Measurements from ENCODE around the gene AJM1.

Gene AJM1

DNA sequence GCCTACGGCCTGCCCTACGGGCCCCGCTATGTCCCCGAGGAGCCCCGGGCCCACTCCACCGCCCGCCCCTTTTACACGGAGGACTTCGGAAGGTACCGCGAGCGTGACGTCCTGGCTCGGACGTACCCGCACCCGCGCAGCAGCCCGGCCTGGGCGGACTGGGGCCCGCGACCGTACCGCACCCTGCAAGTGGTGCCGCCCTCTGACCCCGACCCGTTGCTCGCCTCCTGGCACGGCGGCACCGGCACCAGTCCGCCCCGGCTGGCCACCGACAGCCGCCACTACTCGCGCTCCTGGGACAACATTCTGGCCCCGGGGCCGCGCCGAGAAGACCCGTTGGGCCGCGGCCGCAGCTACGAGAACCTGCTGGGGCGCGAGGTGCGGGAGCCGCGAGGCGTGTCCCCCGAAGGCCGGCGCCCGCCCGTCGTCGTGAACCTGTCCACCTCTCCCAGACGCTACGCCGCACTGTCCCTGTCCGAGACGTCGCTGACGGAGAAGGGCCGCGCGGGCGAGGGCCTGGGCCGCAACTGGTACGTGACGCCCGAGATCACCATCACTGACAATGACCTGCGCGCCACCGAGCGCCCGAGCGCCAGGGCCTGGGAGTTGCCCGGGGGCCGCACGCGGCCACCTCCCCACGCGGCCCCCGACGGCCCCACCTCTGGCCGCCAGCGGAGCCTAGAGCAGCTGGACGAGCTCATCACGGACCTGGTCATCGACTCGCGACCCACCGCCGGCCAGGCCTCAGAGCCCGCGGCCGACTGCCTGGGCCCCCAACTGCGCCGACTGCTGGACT, 3.4 kb downstream of the AJM1 start:
- DNase-seq: no peak

DNA sequence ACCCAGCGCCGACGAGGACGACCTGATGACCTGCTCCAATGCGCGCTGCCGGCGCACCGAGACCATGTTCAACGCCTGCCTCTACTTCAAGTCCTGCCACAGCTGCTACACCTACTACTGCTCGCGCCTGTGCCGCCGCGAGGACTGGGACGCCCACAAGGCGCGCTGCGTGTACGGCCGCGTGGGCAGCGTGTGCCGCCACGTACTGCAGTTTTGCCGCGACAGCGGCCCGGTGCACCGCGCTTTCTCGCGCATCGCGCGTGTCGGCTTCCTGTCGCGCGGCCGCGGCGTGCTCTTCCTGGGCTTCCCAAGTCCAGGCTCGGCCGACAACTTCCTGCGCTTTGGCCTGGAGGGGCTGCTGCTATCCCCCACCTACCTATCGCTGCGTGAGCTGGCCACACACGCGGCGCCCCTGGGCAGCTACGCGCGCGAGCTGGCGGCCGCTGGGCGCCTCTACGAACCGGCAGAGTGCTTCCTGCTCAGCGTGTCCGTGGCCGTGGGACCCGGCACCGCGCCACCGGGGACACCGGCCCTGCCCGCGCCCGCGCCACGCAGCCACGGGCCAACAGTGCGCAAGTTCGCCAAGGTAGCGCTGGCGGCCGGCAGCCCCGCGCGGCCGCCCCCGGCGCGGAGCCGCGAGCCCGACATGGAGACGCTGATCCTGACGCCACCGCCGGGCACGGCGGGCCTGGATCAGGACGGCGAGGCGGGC, 4.3 kb downstream of the AJM1 start:
- no peak for DNase-seq

DNA sequence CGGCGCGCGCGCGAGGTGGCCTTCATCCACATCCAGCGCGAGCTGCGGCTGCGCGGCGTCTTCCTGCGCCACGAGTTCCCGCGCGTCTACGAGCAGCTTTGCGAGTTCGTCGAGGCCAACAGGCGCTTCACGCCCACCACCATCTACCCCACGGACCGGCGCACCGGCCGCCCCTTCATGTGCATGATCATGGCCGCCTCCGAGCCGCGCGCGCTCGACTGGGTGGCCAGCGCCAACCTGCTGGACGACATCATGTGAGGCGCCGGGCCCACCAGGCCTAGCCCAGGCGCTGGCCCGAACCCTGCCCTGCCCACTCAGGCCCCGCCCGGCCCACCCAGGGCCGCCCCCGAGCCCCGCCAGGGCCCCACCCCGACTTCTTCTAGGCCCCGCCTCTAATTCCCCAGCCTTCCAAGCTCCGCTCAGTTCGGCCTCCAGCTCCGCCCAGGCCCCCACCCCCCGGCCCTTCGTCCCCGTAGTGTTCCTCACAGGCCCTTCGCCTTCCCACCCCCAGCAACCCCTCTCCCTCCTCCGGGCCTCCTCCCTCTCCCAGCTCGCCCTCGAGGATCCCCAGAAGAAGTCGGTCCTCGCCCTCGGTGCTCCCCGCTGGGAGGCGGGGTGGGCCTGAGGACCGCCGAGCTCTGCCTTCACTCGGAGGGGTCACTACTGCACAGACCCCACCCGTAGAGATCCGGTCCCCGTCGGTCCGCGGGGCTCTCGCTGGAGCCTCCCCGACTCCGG, 5.0 kb downstream of the AJM1 start:
- peak; percentile 88 for DNase-seq

DNA sequence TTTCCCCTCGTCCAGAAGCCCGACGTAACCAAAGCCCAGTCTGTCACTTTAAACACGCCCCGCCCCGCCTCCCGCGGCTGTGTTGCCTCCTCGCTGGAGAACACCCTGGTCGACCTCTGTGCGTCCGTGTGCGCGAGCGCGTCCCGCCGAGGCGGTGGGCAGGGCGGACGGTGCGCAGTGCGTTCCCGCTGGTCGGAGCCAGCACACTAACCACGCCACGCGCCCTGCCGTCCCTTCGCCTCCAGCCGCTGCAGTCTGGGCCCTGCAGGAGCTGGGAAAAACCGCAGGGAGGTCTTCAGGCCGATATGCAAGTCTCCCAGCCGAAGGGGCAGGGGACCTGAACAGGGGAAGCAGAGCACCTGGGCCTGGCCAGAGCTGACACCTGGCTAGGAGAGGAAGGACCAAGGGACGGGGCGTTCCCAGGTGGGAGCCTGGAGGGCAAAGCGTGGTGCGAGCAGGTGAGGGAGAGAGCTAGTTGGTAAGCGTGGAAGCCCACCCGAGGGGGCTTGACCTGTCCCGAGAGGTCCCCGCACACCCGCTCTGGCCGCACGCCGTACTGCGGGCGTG, 5.6 kb downstream of the AJM1 start:
- peak; percentile 94 for DNase-seq

DNA sequence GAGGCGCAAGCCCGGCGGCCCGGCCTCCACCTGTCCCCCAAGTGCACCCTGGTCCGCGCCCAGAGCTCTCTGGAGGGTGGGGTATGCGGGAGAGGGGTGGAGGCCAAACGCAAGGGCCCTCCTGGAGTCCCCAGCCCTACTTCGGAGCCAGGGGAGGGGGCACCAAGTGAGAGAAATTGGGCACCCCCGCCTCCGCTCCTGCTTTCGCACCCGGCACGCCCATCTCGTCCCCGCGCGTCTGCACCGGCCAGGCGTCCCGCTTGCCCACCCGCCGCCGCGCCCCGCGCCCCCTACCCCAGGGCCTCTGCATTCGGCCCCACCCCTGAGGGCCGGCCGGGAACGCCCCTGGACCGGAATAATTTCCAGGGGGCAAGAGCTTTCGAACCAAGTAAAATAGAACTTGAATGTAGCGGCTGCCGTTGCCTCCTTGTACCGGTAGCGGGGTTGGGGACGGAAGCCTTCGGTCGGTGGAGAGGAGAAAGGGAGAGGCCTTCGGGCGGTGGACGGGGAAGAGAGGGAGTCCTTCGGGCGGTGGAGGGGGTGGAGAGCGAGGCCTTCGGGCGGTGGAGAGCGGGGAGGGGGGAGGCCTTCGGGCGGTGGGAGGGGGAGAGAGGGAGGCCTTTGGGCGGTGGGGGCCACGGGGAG, 6.2 kb downstream of the AJM1 start:
- peak; percentile 84 for DNase-seq

DNA sequence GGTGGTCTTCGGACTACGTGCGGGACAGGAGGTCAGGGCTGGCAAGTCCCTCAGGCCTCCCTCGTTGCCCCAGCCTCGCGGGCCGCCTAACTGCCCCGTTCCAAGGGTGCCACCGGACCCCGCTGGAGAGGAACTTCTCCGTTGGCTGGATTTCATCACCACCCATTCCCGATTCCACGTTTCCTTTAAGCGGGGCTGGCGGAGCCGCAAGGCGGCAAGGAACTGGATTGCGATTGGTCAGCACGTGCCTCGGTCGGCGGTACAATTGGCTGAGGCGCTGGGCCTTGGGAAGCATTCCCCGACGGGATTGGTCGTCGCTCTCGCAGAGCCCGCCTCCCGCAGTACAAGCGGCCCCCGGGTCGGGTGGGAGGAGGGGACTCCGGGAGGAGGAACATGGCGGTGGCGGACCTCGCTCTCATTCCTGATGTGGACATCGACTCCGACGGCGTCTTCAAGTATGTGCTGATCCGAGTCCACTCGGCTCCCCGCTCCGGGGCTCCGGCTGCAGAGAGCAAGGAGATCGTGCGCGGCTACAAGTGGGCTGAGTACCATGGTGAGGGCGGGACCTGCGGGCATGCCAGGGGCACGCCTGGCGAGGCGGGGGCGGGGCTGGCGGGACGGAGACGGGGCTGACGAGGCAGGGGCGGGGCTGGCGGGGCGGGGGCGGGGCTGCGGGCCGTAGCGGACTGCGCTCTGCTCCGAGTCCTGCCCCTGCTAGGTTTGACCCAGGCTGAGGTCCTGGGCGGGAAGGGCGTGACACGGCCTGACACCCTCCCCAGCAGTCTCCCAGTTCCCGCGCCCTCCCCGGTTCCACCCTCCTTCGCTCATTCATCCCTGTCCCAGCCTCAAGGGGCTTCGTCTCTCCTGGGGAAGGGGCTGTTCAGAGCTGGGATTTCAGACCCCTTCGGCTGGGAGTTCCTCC, 7.0 kb downstream of the AJM1 start, which contains the start of gene PHPT1:
TSS of gene PHPT1 (plus strand) at position 372 of the 922 bp plus-strand sequence. CDS start at position 394, 22 bp downstream.
- peak; percentile 99 for DNase-seq

DNA sequence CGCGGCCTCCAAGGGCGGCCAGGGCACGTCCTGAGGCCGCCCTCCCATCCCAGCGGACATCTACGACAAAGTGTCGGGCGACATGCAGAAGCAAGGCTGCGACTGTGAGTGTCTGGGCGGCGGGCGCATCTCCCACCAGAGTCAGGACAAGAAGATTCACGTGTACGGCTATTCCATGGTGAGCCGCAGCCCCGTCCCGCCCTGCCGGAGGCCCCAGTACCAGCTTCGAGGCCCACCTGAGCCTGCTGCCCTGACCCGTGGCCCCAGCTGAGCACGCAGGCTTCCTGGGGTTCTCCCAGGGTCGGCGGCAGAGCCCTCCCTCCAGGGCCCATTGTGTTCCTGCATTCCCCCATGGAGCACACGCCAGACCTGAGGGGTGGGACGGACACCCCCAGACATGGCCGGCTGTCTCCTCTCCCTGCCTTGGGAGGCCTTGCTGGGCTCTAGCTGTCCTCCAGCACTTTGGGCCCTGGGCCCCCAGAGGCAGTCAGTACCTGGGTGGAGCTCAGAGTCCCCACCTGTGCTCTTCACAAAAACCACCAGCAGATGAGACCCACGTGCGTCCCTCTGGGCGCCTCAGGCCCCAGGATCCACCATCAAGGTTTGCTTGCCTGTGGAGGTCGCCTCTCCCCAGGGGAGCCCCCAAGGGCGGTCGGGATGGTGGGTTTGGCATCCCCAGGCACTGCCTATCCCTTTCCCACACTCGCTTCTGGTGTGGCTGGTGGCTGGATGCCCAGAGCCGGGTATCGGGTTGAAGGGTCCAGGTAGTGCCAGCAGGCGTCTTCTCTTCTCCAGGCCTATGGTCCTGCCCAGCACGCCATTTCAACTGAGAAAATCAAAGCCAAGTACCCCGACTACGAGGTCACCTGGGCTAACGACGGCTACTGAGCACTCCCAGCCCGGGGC, 7.9 kb downstream of the AJM1 start:
- no peak for DNase-seq

DNA sequence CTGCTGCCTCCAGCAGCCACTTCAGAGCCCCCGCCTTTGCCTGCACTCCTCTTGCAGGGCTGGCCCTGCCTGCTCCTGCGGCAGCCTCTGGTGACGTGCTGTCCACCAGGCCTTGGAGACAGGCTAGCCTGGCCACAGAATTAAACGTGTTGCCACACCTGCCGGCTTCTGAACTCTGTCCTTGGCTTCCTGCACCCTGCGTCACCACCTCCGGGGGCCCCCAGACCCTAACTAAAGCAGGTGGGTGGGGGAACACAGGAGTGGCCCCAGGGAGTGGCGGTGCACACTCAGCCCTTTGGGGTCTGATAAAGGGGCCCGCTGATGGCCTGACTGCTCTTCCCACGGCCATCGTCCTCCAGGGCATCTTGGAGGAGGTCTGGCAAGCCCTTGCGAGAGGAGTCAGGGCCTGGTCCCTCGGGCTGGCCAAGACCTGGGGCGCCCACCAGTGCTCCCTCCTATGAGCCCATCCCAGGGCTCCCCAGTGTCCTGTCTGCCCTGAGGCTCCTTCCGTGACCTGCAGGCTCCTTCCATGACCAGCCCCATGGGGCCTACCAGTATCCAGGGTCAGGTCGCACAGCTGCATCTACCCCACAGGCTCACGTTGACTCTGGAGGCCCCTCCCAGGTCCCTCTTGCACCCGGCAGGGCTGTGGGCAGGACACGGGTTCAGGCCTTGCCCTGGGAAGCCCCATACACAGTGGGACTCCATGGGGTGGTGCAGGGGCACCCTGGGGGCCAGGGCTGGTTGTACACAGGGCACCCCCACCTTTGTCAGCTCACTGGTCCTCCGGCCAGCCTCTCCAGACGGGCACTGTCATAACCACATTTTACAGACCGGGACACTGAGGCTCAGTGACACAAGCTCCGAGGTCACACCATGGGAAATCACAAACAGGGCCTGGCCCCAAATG, 8.8 kb downstream of the AJM1 start:
- no peak for DNase-seq

DNA sequence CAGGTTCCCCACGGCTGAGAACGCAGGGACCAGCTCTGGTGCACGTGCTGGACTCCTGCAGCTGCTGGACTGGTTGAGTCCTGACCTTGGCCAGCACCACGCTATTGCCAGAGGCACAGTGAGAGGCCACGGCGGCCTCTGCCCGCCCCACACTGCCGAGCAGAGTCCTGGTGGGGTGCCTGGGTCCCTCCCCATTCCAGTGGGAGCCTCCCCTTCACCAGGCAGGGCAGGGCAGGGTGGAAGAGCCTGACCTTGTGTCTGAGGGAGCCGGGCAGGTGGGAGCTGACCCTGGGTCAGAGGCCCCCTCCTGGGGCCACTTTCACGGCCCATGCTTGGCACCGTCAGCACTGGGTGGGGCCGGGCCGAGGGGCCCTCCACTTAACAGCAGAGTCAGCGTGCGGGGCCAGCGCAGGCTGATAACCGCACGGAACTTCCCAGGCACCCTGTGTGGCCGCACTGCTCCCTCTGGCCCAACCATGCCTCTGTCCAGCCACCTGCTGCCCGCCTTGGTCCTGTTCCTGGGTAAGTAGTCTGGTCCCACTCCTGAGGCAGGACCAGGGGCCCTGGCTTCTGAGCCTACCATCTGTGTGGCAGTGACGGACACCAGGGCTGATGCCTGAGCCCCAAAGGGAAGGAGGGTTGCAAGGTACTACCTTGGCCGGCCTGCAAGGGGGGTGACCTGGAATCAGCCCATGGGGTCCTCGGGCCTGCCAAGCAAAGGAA, 9.8 kb downstream of the AJM1 start, which contains the start of gene MAMDC4:
TSS of gene MAMDC4 (plus strand) at position 406 of the 723 bp plus-strand sequence. CDS start at position 477, 71 bp downstream.
- no peak for DNase-seq

DNA sequence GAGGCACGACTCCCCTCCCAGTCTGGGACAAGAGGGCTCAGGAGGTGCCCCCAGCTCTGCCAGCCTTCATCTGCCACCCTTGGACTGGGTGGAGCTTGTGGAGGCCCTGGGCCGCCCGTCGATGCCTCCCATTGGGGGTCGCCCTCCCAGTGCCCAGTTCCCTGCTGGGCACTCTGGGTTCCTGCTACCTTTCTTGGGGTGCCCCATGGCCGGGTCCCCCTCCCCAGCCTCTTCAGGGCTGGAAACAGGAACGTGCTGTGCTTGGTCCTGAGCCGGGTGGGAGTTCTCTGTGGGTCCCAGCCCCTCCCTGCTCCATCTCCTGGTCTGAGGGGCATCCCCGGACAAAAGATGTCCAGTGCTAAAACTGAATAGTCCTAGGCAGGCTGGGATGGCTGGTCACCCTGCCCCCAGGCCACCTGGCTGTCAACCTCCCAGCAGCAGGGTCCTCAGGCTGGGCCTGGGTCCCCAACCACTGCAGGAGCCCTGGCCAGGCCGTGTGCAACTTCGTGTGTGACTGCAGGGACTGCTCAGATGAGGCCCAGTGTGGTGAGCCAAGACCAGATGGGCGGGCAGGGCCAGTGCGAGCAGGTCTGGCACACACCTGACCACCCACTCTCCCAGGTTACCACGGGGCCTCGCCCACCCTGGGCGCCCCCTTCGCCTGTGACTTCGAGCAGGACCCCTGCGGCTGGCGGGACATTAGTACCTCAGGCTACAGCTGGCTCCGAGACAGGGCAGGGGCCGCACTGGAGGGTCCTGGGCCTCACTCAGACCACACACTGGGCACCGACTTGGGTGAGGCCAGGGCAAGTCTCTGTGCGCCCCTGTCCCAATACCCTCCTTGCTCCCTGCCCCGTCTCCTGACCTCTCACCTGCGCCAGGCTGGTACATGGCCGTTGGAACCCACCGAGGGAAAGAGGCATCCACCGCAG, 10.7 kb downstream of the AJM1 start:
- no peak for DNase-seq

DNA sequence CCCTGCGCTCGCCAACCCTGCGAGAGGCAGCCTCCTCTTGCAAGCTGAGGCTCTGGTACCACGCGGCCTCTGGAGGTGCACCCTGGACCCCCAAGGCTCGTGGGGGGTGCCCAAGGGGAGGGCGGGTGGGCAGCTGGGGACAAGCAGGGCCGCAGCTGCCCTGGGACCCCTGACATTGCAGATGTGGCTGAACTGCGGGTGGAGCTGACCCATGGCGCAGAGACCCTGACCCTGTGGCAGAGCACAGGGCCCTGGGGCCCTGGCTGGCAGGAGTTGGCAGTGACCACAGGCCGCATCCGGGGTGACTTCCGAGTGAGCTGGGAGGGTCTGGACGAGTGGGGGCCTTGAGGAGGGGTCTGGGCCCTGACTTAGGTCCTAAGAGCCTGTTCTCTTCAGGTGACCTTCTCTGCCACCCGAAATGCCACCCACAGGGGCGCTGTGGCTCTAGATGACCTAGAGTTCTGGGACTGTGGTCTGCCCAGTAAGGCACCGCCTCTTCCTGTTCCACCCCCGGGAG, 11.4 kb downstream of the AJM1 start:
- DNase-seq: no peak

DNA sequence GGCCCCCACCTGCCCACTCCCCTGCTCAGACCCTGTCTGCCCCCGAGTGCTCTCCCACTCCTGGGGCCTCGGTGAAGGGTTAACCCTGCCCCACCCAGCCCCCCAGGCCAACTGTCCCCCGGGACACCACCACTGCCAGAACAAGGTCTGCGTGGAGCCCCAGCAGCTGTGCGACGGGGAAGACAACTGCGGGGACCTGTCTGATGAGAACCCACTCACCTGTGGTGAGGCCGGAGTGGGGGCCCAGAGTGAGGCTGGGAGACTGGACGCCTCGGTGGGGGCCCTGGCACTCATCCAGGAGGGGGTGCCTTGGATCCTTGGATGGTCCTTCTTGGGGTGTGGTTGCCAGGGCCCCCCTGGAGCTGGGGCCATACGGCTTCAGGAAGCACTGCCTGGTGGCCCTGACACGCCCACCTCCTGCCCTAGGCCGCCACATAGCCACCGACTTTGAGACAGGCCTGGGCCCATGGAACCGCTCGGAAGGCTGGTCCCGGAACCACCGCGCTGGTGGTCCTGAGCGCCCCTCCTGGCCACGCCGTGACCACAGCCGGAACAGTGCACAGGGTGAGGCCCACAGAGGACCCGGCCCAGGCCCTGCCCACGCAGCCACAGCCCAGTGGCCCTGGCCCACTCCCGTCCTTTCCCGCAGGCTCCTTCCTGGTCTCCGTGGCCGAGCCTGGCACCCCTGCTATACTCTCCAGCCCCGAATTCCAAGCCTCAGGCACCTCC, 12.0 kb downstream of the AJM1 start:
- DNase-seq: no peak

DNA sequence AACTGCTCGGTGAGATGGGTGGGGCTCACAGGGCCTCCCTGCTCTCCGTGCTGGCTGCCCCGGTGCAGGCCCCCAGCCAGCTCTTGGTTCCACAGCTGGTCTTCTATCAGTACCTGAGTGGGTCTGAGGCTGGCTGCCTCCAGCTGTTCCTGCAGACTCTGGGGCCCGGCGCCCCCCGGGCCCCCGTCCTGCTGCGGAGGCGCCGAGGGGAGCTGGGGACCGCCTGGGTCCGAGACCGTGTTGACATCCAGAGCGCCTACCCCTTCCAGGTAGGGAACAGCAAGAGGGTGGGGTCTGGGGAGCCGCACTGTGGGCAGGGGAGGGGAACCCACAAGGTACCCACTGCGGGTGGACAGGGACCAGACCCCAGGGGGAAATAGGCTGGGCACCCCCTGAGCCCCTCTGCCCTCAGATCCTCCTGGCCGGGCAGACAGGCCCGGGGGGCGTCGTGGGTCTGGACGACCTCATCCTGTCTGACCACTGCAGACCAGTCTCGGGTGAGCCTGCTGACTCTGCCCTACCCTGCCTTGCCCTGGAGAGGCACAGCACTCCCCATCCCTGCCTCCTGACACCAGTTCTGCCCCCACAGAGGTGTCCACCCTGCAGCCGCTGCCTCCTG, 12.7 kb downstream of the AJM1 start:
- DNase-seq: no peak

DNA sequence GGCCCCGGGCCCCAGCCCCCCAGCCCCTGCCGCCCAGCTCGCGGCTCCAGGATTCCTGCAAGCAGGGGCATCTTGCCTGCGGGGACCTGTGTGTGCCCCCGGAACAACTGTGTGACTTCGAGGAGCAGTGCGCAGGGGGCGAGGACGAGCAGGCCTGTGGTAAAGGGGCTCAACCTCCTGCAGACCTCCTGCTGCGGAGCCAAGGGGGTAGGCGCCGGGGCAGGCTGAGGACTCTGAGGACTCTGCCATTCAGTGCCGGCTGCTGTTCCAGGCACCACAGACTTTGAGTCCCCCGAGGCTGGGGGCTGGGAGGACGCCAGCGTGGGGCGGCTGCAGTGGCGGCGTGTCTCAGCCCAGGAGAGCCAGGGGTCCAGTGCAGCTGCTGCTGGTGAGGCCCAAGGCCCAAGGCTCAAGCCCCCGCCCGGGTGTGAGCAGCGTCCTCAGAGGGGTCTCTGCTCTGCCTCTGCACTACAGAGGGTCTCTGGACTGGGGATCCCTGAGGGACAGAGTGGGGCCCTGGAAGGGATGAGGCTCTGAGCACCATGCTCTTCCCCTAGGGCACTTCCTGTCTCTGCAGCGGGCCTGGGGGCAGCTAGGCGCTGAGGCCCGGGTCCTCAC, 13.3 kb downstream of the AJM1 start:
- no peak for DNase-seq

DNA sequence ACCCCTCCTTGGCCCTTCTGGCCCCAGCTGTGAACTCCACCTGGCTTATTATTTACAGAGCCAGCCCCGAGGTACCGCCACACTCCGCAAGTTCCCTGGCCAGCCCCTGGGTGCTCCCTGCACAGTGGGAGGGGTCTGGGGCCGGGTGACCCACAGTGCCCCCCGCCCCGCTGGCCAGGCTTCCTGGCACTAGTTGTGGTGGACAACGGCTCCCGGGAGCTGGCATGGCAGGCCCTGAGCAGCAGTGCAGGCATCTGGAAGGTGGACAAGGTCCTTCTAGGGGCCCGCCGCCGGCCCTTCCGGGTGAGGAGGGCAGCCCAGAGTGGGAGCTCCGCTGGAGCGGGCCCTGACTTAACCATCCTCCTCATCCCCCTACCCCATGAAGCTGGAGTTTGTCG, 13.8 kb downstream of the AJM1 start:
- DNase-seq: no peak
